Liver (tissue), 4 donors: ENCODE results near the gene FAM156A. TPM values are rescaled to one million over a fixed set of nuclear protein-coding genes. Genes with fewer than 3 reads are reported as not detected.

ENCODE experiments used
- polyA plus RNA-seq, 2 donors: library from polyadenylated mRNA; stranded (reverse) in 1 of 2; unstranded in 1 of 2; fragments of 200-250 nt in 1 of 2; fragments of >200 nt in 1 of 2; fragmentation: Nextera tagmentation in 1 of 2; extraction: Ambion mirVana in 1 of 2; gene quantifications; one replicate each; pipeline versions ENCODE4 v1.2.1 to v1.2.3, GENCODE V29; 2013 to 2015
- total RNA-seq, 2 donors: library from RNA; depleted of rRNA; stranded (reverse); fragments of >200 nt; gene quantifications; one replicate each; pipeline ENCODE4 v1.2.3, GENCODE V29; 2014
- donor health status: healthy.
- donor health status: healthy.
- donor health status: healthy.

The FAM156A gene
- total and polyA plus RNA-seq, 4 donors, result 2.7 to 12.6 (median 5.9) TPM

Other genes with a start within 250 kb of the FAM156A start
- not detected for gene SSX2B, start 207.3 kb downstream of the FAM156A start, total RNA-seq
- gene SSX2B, start 207.3 kb downstream of the FAM156A start, polyA plus RNA-seq, result not detected
- gene SPANXN5, start 161.1 kb downstream of the FAM156A start, total RNA-seq, result not detected
- not detected for gene SPANXN5, start 161.1 kb downstream of the FAM156A start, polyA plus RNA-seq
- gene XAGE5, start 147.2 kb downstream of the FAM156A start, total RNA-seq, result not detected
- not detected for gene XAGE5, start 147.2 kb downstream of the FAM156A start, polyA plus RNA-seq
- gene XAGE3, start 90.4 kb downstream of the FAM156A start, total RNA-seq, result not detected
- gene XAGE3, start 90.4 kb downstream of the FAM156A start, polyA plus RNA-seq, result under 1 TPM in 1 of 2 donors, not detected in 1; 0.61 TPM
- 1 to 10 TPM; 3.5 to 8.8 TPM for gene FAM156B, start 61.2 kb downstream of the FAM156A start, total RNA-seq
- 1 to 10 TPM; 4.2 to 5.2 TPM for gene FAM156B, start 61.2 kb downstream of the FAM156A start, polyA plus RNA-seq
- under 1 TPM; 0.25 to 0.61 TPM for gene GPR173, start 90.3 kb upstream of the FAM156A start, total RNA-seq
- gene GPR173, start 90.3 kb upstream of the FAM156A start, polyA plus RNA-seq, result under 1 TPM in 1 of 2 donors, not detected in 1; 0.07 TPM
- 1 to 10 TPM; 2.5 to 8.0 TPM for gene TSPYL2, start 123.8 kb upstream of the FAM156A start, total RNA-seq
- gene TSPYL2, start 123.8 kb upstream of the FAM156A start, polyA plus RNA-seq, result 1 to 10 TPM; 2.5 to 7.2 TPM
- 10 to 100 TPM in 1 of 2 donors, 1 to 10 TPM in 1; 6.7 to 13.6 TPM for gene KANTR, start 135.6 kb upstream of the FAM156A start, total RNA-seq
- gene KANTR, start 135.6 kb upstream of the FAM156A start, polyA plus RNA-seq, result 1 to 10 TPM in 1 of 2 donors, under 1 TPM in 1; 0.44 to 2.7 TPM